ENCODE measurements around the gene SSH3.
A peak's percentile ranks its signal among the peaks of the same experiment; 100 is the strongest.

The SSH3 gene

GRCh38 chr11:67265633-67266448 lies 37.5 kb upstream of the SSH3 start:
- Mint-ChIP-seq H3K27me3 (no peaks in the 10 kb centered on the region), H3K27ac (peak overlapping the region; percentile 89), H3K4me1 (ENCODE audit: low read depth) (peaks cover 79% of the 10 kb centered on the region), H3K36me3 (ENCODE audit: low read depth) (peaks cover 36% of the 10 kb centered on the region), H3K9me3 (no peaks in the 10 kb centered on the region), H3K4me3 (peak overlapping the region; percentile 78)

- H3K36me3 Mint-ChIP-seq (ENCODE audit: low read depth): peaks cover 38% of the 10 kb centered on the region
- peaks cover 83% of the 10 kb centered on the region for H3K4me1 Mint-ChIP-seq (ENCODE audit: low read depth)
Measured at GRCh38 chr11:67266449-67267187, 36.7 kb upstream of the SSH3 start, which contains the start of gene GRK2. TSS of gene GRK2 (plus strand) at chr11:67266473. CDS start at chr11:67266700, 227 bp downstream.

GRCh38 chr11:67267188-67268080 lies 35.9 kb upstream of the SSH3 start:
- H3K9me3 Mint-ChIP-seq: no peaks in the 10 kb centered on the region
- H3K27ac Mint-ChIP-seq: peak overlapping the region; percentile 99
- peaks cover 84% of the 10 kb centered on the region for H3K4me1 Mint-ChIP-seq (ENCODE audit: low read depth)
- no peaks in the 10 kb centered on the region for H3K27me3 Mint-ChIP-seq
- H3K36me3 Mint-ChIP-seq (ENCODE audit: low read depth): peaks cover 38% of the 10 kb centered on the region
- peak overlapping the region; percentile 98 for H3K4me3 Mint-ChIP-seq

More at GRCh38 chr11:67266449-67267187, 36.7 kb upstream of the SSH3 start, which contains the start of gene GRK2:
- Mint-ChIP-seq H3K4me3 (peak within 1 kb of the TSS; percentile 98), H3K27me3 (no peaks in the 10 kb centered on the region), H3K27ac (peak within 1 kb of the TSS; percentile 99), H3K9me3 (no peaks in the 10 kb centered on the region)

GRCh38 chr11:67268081-67268961 lies 35.0 kb upstream of the SSH3 start:
- peak overlapping the region; percentile 99 for H3K27ac Mint-ChIP-seq
- peak overlapping the region; percentile 98 for H3K4me3 Mint-ChIP-seq
- peaks cover 84% of the 10 kb centered on the region for H3K4me1 Mint-ChIP-seq (ENCODE audit: low read depth)
- H3K27me3 Mint-ChIP-seq: no peaks in the 10 kb centered on the region
- H3K9me3 Mint-ChIP-seq: no peaks in the 10 kb centered on the region
- peaks cover 38% of the 10 kb centered on the region for H3K36me3 Mint-ChIP-seq (ENCODE audit: low read depth)

GRCh38 chr11:67268962-67269268 lies 34.4 kb upstream of the SSH3 start:
- Mint-ChIP-seq H3K27me3 (no peaks in the 10 kb centered on the region), H3K4me3 (peak overlapping the region; percentile 98), H3K36me3 (ENCODE audit: low read depth) (peaks cover 38% of the 10 kb centered on the region)

GRCh38 chr11:67269401-67270255 lies 33.7 kb upstream of the SSH3 start:
- Mint-ChIP-seq H3K27ac (peak overlapping the region; percentile 100), H3K9me3 (no peaks in the 10 kb centered on the region), H3K27me3 (no peaks in the 10 kb centered on the region), H3K4me1 (ENCODE audit: low read depth) (peaks cover 84% of the 10 kb centered on the region), H3K4me3 (peak overlapping the region; percentile 98), H3K36me3 (ENCODE audit: low read depth) (peaks cover 42% of the 10 kb centered on the region)

More at GRCh38 chr11:67268962-67269268, 34.4 kb upstream of the SSH3 start:
- H3K27ac Mint-ChIP-seq: peak overlapping the region; percentile 100
- H3K4me1 Mint-ChIP-seq (ENCODE audit: low read depth): peaks cover 84% of the 10 kb centered on the region
- no peaks in the 10 kb centered on the region for H3K9me3 Mint-ChIP-seq

- Mint-ChIP-seq H3K36me3 (ENCODE audit: low read depth) (peaks cover 43% of the 10 kb centered on the region), H3K27ac (peak overlapping the region; percentile 100), H3K4me3 (peak overlapping the region; percentile 98), H3K27me3 (no peaks in the 10 kb centered on the region), H3K9me3 (no peaks in the 10 kb centered on the region), H3K4me1 (ENCODE audit: low read depth) (peaks cover 84% of the 10 kb centered on the region)
Measured at GRCh38 chr11:67270256-67271204, 32.8 kb upstream of the SSH3 start.

GRCh38 chr11:67271205-67271540 lies 32.2 kb upstream of the SSH3 start:
- peaks cover 43% of the 10 kb centered on the region for H3K36me3 Mint-ChIP-seq (ENCODE audit: low read depth)
- H3K4me3 Mint-ChIP-seq: peak overlapping the region; percentile 98
- peaks cover 84% of the 10 kb centered on the region for H3K4me1 Mint-ChIP-seq (ENCODE audit: low read depth)
- no peaks in the 10 kb centered on the region for H3K9me3 Mint-ChIP-seq
- no peaks in the 10 kb centered on the region for H3K27me3 Mint-ChIP-seq
- H3K27ac Mint-ChIP-seq: peak overlapping the region; percentile 100

GRCh38 chr11:67271541-67272284 lies 31.6 kb upstream of the SSH3 start:
- Mint-ChIP-seq H3K4me3 (peak overlapping the region; percentile 98), H3K36me3 (ENCODE audit: low read depth) (peaks cover 47% of the 10 kb centered on the region), H3K27me3 (no peaks in the 10 kb centered on the region)

GRCh38 chr11:67272327-67273259 lies 30.7 kb upstream of the SSH3 start:
- Mint-ChIP-seq H3K4me3 (peak overlapping the region; percentile 98), H3K36me3 (ENCODE audit: low read depth) (peaks cover 42% of the 10 kb centered on the region), H3K9me3 (no peaks in the 10 kb centered on the region), H3K27me3 (no peaks in the 10 kb centered on the region), H3K27ac (peak overlapping the region; percentile 100), H3K4me1 (ENCODE audit: low read depth) (peaks cover 99% of the 10 kb centered on the region)

More at GRCh38 chr11:67271541-67272284, 31.6 kb upstream of the SSH3 start:
- Mint-ChIP-seq H3K9me3 (no peaks in the 10 kb centered on the region), H3K4me1 (ENCODE audit: low read depth) (peaks cover 90% of the 10 kb centered on the region), H3K27ac (peak overlapping the region; percentile 100)

Data from stimulated activated naive CD8-positive, alpha-beta T cell treated with anti-CD3 and anti-CD28 coated beads, Interleukin-15, Interleukin-2, amounts not matched to agents 100 ng/mL and 50 ng/mL, for 24 hours (primary cell).